HL-60/S4 treated with retinoic acid at 250 ng/mL for 4 days and 3 days (cell line): Measurements from ENCODE around the gene MPZL1.

Experiments used
- in situ Hi-C: fragments of 300-500 bp; cut with MboI; formaldehyde crosslinking; loops from 2 replicates; pipeline ENCODE4 v1.7.0; 2022; ENCODE audit warnings: low sequenced_read_pairs

The MPZL1 gene

DNA sequence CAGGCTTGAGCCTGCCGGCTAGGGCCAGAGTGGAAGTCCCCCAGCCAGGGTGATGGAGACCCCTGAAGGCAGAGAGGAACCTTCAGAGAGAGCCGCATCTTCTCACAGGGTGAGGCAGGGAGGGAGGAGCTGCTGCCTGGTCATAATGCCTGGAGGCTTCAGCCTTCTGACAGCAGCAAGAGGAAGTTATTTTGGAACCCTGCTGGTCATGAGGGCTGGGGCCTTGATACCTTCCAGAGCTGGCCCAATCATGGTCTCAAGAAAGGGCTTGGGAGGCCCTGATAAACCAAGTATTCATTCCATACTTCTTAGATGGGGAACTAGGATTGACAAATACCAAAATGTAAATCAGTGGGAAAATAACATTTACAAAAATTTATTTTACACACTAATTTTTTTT lies 26.6 kb upstream of the MPZL1 start:
- in situ Hi-C loops = no loop called here

DNA sequence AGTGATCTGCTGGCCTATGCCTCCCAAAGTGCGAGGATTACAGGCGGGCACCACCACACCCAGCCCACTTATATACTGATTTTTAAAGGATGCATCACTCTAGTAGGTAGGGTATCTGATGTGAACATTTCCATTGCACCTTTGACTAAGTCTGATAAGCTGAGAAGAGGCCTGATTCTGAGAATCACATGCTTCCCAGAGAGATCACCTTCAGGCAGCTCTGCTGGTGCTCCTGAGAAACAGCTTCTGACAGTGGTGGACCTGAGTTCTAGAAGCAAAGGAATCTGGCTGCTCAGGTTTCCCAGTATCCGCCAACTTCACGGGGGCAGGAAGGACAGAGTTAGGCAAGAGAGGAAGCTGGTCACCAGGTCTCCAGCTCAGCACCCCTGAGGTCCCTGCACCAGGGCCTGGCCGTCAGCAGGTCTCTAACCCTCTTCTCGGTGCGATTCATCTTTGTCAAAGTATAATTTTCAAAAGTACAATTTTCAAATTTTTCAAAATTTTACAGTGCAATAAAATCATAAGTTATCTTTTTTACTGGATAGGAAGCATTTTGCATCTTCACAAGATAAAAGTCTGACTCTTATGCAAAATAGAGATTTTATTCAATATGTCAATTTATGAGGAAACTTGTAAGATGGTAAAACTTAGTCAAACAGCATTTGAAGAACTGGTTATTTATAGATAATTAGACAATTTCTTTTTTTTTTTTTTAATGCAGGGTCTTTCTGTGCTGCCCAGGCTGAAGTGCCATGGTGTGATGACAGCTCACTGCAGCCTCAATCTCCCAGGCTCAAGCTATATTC lies 25.8 kb upstream of the MPZL1 start:
- in situ Hi-C loops = no loop called here

DNA sequence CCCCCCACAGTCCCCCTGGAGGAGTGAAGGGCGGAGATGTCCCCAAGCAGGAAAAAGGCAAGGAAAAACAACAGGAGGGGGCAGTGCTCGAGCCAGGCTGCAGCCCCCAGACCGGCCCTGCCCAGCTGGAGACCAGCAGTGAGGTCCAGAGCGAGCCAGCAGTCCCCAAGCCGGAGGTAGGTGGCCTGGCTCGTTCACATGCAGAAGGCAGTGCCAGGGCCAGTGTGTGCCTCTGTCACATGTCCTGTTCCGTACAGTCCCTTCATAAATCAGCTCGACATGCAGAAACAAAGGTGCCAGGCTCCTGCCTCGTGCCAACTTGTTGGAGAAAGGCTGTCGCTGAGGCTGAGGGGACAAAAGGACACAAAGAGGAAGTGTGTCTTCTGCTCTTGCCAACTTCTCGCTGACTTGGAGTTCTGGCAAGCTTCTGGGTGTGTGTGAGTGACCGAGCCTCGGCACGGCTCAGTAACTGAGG lies 24.1 kb upstream of the MPZL1 start:
- in situ Hi-C loops = no loop called here

DNA sequence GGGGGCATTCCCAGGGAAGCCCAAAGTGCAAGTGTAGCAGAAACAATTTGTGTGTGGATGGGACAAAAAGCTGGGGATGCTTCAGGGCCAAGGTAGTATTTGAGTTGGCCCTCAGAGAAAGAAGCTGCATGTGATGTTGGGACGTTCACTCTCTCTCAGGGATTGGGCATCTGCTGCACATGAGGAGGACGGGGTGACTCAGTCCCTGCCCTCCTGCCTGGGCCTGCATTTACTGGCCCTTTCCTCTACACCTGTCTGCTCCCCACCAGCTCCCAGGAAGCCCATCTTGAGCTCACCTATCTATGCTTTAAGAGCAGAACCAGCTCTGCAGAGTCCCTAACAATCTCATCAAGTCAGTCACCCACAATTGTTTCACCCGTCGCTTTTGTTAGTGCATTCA lies 23.5 kb upstream of the MPZL1 start:
- in situ Hi-C loops = no loop called here

DNA sequence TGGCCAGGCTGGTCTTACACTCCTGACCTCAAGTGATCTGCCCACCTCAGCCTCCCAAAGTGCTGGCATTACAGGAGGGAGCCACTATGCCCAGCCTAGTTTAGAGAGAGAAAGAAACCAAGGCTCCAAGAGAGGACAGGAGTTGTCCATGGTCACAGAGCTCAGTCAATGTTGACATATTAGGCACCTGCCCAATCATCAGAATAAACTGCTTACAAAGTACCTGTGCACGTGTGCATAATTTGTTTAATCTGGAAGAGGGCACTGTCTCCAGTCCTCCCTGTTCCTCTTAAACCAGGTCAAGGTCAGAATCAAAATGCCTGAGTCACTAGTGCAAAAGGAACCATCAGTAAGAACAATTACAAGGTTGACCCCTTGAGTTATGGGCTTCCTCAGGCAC lies 20.3 kb upstream of the MPZL1 start:
- in situ Hi-C loops = no loop called here

DNA sequence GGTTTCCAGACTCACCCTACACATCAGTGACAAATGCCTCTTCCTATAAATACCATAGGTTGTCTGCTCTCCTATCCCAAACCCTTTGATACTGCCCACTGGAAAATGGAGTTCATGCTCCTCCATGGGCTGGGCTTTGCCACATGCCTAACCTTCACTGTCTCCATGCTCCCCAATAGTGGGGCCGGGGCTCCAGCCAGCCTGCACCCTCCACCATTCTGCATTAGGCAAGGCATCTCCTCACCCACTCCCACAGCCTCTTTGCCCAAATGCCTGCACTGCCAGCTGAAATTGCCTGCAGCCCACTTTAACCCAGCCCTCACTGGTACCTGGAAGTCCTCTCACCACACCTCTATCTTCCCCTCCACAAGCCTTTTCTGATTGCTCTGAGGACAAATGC lies 18.2 kb upstream of the MPZL1 start:
- in situ Hi-C loops = no loop called here

DNA sequence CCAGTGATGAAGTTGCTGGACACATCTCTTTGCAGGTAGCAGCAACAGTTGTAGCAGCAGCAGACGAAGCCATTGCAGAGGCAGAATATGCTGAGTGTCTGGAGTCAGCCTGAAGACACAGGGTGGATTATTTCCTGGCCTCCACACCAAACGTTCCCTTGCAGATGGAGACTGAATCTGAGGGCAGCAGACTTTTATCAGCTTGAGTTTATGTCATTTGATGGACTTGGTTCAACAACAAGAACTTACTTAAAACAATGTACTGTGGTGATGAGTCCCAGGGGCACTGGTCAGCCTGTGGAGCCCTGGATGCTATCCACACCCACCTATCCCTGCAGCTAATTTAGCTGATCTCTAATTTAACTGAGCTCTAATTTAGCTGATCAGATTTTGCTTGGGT lies 17.1 kb upstream of the MPZL1 start:
- in situ Hi-C loops = no loop called here

DNA sequence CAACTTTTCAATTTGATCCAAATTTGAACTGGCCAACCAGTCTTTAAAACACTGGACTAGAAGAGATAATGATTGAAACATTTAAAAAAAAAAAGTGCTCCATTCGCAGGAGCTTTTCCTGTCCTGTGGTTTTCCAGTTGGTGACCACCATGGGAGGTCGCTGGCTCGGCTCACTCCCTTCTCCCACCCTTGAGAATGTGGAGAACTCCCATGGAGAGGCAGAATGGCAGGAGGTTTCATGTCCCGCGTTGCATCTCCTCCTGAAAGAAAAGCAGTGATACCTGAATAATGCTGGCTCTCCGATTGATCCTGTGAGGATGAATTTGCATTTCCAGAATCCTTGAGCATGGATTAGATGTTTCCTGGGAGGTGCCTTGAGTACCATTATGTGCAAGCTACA lies 16.5 kb upstream of the MPZL1 start:
- in situ Hi-C loops = no loop called here

DNA sequence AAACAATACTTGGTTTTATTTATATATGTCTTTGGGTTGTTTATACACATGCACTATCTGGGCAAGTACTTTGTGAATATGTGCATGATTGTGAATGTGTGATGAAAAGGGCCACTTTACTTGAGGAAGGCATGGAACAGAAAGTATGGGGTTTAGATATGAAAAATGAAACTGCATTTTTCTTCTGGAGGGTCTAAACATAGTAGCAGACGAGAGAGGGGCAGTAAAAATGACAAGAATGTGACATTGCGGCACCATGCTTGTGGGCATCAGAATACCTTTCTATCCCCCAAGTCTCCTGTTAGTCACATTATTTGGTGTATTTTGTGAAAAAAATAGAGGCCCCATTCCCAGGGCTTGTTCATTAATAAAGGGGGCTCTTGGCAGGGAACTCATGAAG lies 15.4 kb upstream of the MPZL1 start:
- in situ Hi-C loops = no loop called here

DNA sequence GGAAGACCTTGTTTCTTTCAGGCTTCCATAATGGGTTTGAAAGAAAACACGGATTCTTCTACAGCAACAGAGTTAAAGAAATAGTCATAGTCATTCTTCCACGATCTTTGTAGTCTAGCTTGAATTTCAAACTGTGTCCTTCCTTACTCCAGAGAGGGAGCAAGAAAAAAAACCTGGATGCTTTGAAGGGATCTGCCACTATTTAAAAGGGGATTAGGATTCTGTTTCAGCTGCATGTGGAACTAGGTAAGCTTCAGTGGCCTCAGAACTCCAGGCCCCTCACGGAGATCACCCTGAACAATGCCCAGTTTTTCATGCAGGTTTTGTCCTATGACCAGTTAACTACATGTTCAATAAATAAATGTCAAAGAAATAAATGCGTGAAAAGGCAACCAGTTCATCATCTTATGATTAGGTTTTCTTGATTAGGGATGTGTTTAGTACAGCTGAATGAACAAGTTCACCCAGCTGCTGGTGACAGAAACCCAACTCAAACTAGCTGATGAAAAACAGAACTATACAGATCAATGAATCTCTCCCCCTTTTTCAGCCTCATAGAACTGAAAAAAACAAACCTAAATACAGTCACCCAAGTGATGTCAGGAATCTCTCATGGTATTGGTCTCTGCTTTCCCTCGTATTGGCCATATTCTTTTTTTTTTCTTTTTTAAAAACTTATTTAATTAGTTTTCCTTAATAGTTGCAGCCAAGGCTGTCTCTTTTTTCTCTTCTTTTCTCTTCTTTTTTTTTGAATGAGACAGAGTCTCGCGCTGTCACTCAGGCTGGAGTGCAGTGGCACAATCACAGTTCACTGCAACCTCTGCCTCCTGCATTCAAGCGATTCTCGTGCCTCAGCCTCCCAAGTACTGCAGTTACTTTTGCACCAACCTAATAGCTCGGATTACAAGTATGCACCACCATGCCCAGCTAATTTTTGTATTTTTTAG lies 14.6 kb upstream of the MPZL1 start:
- in situ Hi-C loops = no loop called here

DNA sequence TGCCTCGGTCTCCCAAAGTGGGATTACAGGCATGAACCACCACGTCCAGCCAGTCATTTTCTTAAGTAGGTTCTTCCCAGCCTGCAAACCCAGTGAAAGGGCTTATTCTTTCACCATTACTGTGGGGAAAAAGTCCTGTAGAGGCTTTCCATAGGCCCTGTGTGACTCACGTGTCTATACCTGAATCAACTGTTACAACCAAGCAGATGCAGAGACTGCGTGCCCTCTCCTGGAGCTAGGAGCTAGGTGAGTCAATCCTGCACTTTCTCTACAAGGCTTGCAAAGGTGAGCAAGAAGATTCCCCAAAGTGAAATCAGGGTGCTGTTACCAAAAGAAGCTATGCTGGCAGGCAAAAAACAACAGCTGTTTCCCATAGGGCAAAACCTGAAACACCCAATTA lies 13.8 kb upstream of the MPZL1 start:
- in situ Hi-C loops = no loop called here

DNA sequence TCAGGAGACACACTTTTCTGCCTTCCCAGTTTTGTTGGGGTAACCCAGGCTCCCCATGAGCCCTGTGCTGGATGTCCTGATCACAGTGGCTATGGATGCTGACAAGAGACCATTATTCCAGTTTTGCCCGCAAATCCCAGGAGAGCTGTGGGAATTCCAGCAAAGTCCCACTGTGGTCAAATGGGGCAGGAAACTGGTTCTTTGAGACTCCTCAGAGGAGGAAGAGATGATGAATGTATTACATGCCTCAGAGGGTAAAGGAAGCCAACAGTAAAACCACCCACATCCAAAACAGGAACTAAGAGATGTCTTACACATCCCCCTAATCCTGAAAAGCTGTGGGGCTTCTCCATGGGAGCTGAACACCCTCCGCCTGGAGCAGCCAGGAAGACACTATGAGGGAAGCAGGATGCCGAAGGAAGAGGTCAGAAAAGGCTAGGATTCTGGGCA lies 12.8 kb upstream of the MPZL1 start:
- in situ Hi-C loops = no loop called here

DNA sequence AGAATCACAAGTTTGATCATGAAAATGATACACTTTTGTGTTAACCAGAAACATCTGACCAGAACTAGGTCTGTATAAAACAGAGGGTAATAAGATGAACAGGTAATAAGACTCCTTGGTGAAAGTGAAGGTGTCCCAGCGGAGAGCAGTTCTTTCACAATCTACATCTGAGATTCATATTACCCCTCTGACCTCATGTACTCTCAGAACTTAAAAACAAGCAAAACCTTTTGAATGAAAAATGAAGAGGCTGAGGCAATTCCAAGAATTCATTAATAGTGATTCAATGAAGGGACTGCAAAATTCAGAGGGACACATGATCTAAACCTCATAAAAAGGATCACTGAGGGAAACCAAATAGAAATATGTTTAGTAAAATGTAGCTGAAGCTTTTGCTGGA lies 10.9 kb upstream of the MPZL1 start:
- in situ Hi-C loops = no loop called here

DNA sequence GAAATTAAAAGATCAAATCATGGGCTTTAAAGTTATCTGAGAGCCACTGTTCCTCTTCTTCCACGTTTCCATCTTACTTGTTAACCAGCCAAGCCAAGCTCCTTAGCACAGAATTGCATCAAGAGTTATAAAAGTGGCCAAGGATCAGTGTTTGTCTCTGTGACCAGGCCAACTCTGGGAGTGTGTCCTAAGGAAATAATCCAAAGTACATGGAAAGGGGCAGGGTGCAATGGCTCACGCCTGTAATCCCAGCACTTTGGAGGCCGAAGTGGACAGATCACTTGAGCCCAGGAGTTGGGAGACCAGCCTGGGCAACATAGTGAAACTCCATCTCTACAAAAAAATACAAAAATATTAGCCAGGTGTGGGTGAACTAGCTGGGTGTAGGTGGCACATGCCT lies 10.0 kb upstream of the MPZL1 start:
- in situ Hi-C loops = no loop called here

DNA sequence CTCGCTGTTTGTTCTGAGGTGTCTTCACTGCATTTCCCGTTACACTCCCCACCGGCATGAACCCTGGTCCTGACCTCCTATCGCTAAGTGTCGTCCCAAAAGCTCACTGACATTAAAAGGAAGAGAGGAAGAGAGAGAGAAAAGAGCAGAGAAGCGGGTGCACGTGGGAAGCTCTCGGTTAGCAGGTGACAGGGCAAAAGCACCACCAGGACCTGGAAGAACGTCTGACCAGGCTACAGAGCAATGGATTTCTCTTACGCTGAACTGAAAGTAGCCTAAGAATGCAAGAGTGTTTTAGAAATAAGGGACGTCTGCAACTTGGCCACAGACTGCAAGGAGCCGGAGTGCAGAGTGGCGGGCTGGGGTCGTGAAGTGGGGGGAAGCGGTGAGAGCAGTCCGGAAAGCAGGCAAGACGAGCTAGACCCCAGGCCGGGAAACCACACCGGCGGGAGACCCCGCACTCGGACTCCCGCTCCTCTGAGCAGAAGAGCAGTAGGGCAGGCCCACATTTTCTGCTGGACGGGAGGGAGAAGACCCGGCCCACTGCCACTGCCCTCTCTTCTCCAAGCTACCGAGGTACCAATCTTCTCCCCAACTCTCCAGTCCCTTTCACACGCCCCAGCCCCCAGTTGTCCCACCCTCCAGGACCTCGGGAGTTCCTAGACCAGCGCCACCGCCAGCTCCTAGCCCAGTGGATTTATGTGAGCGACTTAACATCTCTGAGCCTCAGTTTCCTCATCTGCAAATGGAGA lies 8.3 kb upstream of the MPZL1 start:
- in situ Hi-C loops = no loop called here

DNA sequence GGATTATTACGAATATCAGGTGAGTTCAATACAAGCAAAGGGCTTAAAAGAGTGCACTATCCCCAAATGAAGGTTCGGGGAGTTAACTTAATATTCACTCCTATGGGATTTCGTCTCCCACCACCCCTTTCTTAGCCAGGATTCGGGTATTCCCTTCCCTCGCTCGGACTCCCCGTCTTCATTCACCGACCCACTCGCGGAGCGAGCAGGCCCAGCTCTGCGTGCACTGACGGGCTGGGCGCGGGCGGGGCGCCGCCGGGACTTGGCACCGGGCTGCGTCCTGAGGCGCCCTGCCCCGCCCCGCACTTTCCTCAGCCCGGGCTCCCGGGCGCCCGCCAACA lies 7.7 kb upstream of the MPZL1 start:
- in situ Hi-C loops = no loop called here

DNA sequence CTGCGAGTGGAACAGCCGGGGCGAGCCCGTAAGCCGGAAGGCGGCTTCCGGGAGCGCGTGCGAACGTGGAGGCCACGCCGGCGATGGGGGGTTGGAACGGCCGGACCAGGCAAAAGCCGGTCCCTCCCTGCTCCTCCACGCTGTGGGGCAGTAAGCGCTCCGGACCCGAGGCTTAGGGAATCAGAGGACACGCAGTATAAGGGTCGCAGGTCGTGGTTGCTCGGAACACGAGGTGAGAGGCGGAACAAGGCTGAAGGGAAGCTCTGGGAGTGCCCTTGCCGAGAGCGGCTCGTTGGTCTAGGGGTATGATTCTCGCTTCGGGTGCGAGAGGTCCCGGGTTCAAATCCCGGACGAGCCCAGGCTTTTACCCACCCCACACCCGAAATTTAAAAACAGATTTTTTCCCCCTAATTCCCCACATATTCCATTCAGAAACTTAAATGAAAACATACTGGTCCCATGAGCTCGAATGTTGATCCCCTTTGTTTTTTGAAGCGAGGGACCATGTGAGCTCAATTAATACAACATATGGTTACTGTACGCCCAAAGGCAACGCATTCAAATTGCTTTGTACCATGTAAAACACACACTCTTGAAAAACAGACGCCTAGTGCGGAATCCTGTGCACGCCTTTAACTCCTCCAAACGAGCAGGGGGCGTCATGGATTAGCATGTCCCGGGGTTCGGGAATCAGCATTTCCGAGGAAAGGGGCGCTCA lies 7.2 kb upstream of the MPZL1 start:
- in situ Hi-C loops = no loop called here

DNA sequence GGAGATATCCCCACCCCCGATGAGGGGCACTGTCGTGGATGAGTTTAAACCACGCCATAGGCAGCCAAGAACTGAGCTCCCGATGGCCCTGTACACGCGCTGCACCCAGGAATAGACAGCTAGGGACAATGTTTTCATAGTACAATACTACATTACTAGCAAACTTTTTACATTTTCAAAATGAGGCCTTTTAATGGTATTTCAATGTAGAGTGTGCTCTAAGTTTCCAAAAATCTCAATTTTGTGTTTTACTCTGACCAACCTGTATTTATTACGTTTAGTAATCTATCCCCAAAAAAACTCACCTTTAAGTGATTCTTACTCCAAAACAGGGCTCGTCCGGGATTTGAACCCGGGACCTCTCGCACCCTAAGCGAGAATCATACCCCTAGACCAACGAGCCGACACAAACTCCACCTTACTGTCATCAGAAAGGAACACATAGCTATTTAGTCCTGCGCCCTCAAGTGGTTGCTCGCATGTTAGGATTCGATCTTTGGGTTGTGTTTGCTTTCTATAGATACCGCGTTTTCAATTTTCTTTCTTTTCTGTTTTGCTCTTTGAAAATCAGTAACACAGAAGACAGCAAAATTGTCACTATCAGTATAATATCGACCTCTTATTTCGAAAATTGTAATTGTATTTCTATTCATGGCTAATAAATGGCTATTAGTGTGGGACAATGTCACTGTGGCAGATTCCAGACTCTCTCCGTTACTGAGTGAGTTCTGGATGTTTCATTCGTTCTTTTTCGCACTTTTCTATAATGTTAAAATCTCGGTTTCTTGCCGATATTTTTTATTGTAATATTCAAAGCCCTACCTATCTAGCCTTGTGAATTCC lies 6.4 kb upstream of the MPZL1 start:
- in situ Hi-C loops = no loop called here

DNA sequence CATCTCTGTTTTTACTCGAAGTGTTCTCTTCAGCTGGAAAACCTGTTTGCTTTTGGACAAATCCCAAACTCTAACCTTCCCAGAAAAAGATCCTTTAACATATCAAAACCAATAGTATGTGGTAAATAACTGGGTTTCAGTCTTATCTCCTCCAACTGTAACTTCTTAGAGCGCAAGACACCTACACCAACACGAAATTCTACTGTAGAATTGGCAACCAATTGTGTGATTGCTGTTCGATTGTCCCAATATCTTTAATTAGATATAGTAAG lies 5.8 kb upstream of the MPZL1 start:
- in situ Hi-C loops = no loop called here

DNA sequence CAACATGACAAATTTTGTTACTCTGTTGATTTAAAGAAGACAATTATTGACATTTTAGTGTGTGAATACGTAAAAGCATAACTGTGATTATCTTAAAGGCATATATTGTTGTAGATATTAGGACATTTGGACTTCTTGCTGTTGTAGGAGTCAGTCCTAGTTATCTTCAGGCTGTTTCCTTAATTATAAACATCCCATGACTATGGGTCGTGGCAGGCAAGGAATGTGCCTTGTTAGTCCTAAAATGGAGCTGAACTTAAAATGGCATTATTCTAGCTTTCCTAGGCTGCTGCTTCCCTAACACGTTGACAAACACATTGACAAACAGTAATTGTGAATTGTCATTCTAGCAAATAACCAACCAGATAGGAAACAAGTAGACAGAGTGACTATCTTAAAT lies 4.4 kb upstream of the MPZL1 start:
- in situ Hi-C loops = no loop called here
